Activated naive CD4-positive, alpha-beta T cell treated with anti-CD3 and anti-CD28 coated beads, Interleukin-2, amount 50 U/mL, for 72 hours (primary cell): ENCODE measurements around the gene FBXO34. TPM values are rescaled to one million over a fixed set of nuclear protein-coding genes. Genes with fewer than 3 reads are reported as not detected.
"Not testable (repeated sequence)": the region's sequence is repeated elsewhere in the genome, so short reads cannot be mapped to it uniquely, and the experiment has no call there.

Source experiments
- ATAC-seq, 2 donors: fragments of 150-1000 bp; cut with Tn5 transposase; 2 replicates each; pipeline ENCODE4 v1.10.0; 2021; ENCODE audit warnings: mild to moderate bottlenecking in 2 of 2, moderate library complexity in 2 of 2
- DNase-seq, 2 donors: peaks; one replicate each; pipeline ENCODE4 v3.0.0; 2021 to 2022; ENCODE audit warnings: low spot score in 2 of 2
- H3K27ac Mint-ChIP-seq, 2 donors: one replicate each; pipeline ENCODE4 v1.8.0; 2022; ENCODE audit warnings: mild to moderate bottlenecking in 2 of 2, mixed read lengths in 2 of 2
- H3K36me3 Mint-ChIP-seq, 2 donors: one replicate each; pipeline ENCODE4 v1.8.0; 2022; ENCODE audit warnings: mixed read lengths in 2 of 2
- H3K9me3 Mint-ChIP-seq, 2 donors: one replicate each; pipeline ENCODE4 v1.8.0; 2022; ENCODE audit warnings: mixed read lengths in 2 of 2
- total RNA-seq, 2 donors: library from RNA; stranded (reverse); gene quantifications; one replicate each; pipeline ENCODE4 v1.2.3, GENCODE V29; 2022

Gene FBXO34
- total RNA-seq, 2 donors from 2014 or later: 26.7 to 27.5 TPM

GRCh38 chr14:55318694-55319093 is 47.5 kb downstream of the FBXO34 start:
- DNase-seq (no peak), ATAC-seq (no peak)
- H3K9me3 Mint-ChIP-seq: peaks cover 0 to 6% of the 10 kb centered on the region in 2 donors
- H3K27ac Mint-ChIP-seq: no peak overlapping the region
- H3K36me3 Mint-ChIP-seq: peaks cover 13 to 34% of the 10 kb centered on the region in 2 donors

GRCh38 chr14:55323910-55324309 is 52.7 kb downstream of the FBXO34 start:
- no peak overlapping the region for H3K27ac Mint-ChIP-seq
- peaks cover 0 to 8% of the 10 kb centered on the region in 2 donors for H3K36me3 Mint-ChIP-seq
- DNase-seq (no peak), ATAC-seq (no peak)
- no peaks in the 10 kb centered on the region for H3K9me3 Mint-ChIP-seq

GRCh38 chr14:55324812-55325211 is 53.6 kb downstream of the FBXO34 start:
- Mint-ChIP-seq H3K9me3 (no peaks in the 10 kb centered on the region), H3K36me3 (peaks cover 0 to 5% of the 10 kb centered on the region in 2 donors), H3K27ac (no peak overlapping the region)
- DNase-seq (no peak), ATAC-seq (no peak)

GRCh38 chr14:55327179-55327578 is 56.0 kb downstream of the FBXO34 start:
- peak overlapping the region in 1 of 2 donors; percentile 2 for H3K27ac Mint-ChIP-seq
- no peak for DNase-seq
- H3K9me3 Mint-ChIP-seq: no peaks in the 10 kb centered on the region
- ATAC-seq: peak in 1 of 2 donors; percentile 34
- peaks cover 0 to 5% of the 10 kb centered on the region in 2 donors for H3K36me3 Mint-ChIP-seq

- ATAC-seq (no peak), DNase-seq (no peak)
- H3K27ac Mint-ChIP-seq: no peak overlapping the region
- H3K36me3 Mint-ChIP-seq: peaks cover 0 to 5% of the 10 kb centered on the region in 2 donors
- no peaks in the 10 kb centered on the region for H3K9me3 Mint-ChIP-seq
These were observed 57.1 kb downstream of the FBXO34 start for GRCh38 chr14:55328317-55328716.

GRCh38 chr14:55329999-55330710 is 58.9 kb downstream of the FBXO34 start:
- ATAC-seq (peak; percentile 86 to 88), DNase-seq (peak in 1 of 2 donors; percentile 52)
- no peaks in the 10 kb centered on the region for H3K9me3 Mint-ChIP-seq
- H3K36me3 Mint-ChIP-seq: peaks cover 0 to 10% of the 10 kb centered on the region in 2 donors
- peak overlapping the region; percentile 84 to 96 for H3K27ac Mint-ChIP-seq

- DNase-seq (no peak), ATAC-seq (peak in 1 of 2 donors; percentile 33)
- peak overlapping the region; percentile 51 to 74 for H3K27ac Mint-ChIP-seq
- H3K9me3 Mint-ChIP-seq: no peaks in the 10 kb centered on the region
- peaks cover 0 to 8% of the 10 kb centered on the region in 2 donors for H3K36me3 Mint-ChIP-seq
These were observed 61.7 kb downstream of the FBXO34 start for GRCh38 chr14:55332654-55333570.

- peaks cover 0 to 8% of the 10 kb centered on the region in 2 donors for H3K36me3 Mint-ChIP-seq
- peak overlapping the region; percentile 74 to 86 for H3K27ac Mint-ChIP-seq
- no peaks in the 10 kb centered on the region for H3K9me3 Mint-ChIP-seq
- DNase-seq: no peak
- peak; percentile 14 to 31 for ATAC-seq
These were observed 62.7 kb downstream of the FBXO34 start for GRCh38 chr14:55333711-55334485.

GRCh38 chr14:55336162-55336561 is 64.9 kb downstream of the FBXO34 start:
- Mint-ChIP-seq H3K9me3 (no peaks in the 10 kb centered on the region), H3K36me3 (peaks cover 0 to 8% of the 10 kb centered on the region in 2 donors), H3K27ac (peak overlapping the region in 1 of 2 donors; percentile 12)
- no peak for DNase-seq
- ATAC-seq: no peak

- DNase-seq (no peak), ATAC-seq (peak in 1 of 2 donors; percentile 6)
- Mint-ChIP-seq H3K27ac (peak overlapping the region in 1 of 2 donors; percentile 51), H3K9me3 (no peaks in the 10 kb centered on the region), H3K36me3 (peaks cover 0 to 8% of the 10 kb centered on the region in 2 donors)
These were observed 65.5 kb downstream of the FBXO34 start for GRCh38 chr14:55336691-55337090.

GRCh38 chr14:55339770-55340169 is 68.5 kb downstream of the FBXO34 start:
- peak in 1 of 2 donors; percentile 31 for DNase-seq
- H3K36me3 Mint-ChIP-seq: no peaks in the 10 kb centered on the region
- H3K9me3 Mint-ChIP-seq: no peaks in the 10 kb centered on the region
- peak; percentile 49 to 74 for ATAC-seq
- H3K27ac Mint-ChIP-seq: no peak overlapping the region

GRCh38 chr14:55340482-55340881 is 69.3 kb downstream of the FBXO34 start:
- no peaks in the 10 kb centered on the region for H3K36me3 Mint-ChIP-seq
- H3K9me3 Mint-ChIP-seq: no peaks in the 10 kb centered on the region
- H3K27ac Mint-ChIP-seq: peak overlapping the region in 1 of 2 donors; percentile 25
- no peak for ATAC-seq
- no peak for DNase-seq

GRCh38 chr14:55341781-55342180 is 70.6 kb downstream of the FBXO34 start:
- H3K36me3 Mint-ChIP-seq: no peaks in the 10 kb centered on the region
- DNase-seq (no peak), ATAC-seq (no peak)
- no peak overlapping the region for H3K27ac Mint-ChIP-seq
- no peaks in the 10 kb centered on the region for H3K9me3 Mint-ChIP-seq

GRCh38 chr14:55344582-55345163 is 73.5 kb downstream of the FBXO34 start:
- H3K36me3 Mint-ChIP-seq, DNase-seq, ATAC-seq: not testable (repeated sequence)

GRCh38 chr14:55347040-55347439 is 75.8 kb downstream of the FBXO34 start:
- DNase-seq: no peak
- no peak overlapping the region for H3K27ac Mint-ChIP-seq

More at GRCh38 chr14:55344582-55345163, 73.5 kb downstream of the FBXO34 start:
- H3K27ac Mint-ChIP-seq, H3K9me3 Mint-ChIP-seq: not testable (repeated sequence)

GRCh38 chr14:55347748-55348147 is 76.5 kb downstream of the FBXO34 start:
- peaks cover 5 to 8% of the 10 kb centered on the region in 2 donors for H3K36me3 Mint-ChIP-seq
- no peak for DNase-seq
- no peaks in the 10 kb centered on the region for H3K9me3 Mint-ChIP-seq
- no peak overlapping the region for H3K27ac Mint-ChIP-seq
- ATAC-seq: no peak

More at GRCh38 chr14:55347040-55347439, 75.8 kb downstream of the FBXO34 start:
- Mint-ChIP-seq H3K36me3 (peaks cover 5 to 8% of the 10 kb centered on the region in 2 donors), H3K9me3 (no peaks in the 10 kb centered on the region)
- ATAC-seq: no peak
